AG04450 (cell line): Measurements from ENCODE around the gene ZNF106. TPM values are rescaled to one million over a fixed set of nuclear protein-coding genes. Genes with fewer than 3 reads are reported as not detected.

Experiments
- CTCF ChIA-PET: fragments of 300-600, 350-600 bp; formaldehyde crosslinking; extraction: SDS; loops from one replicate; lab custom pipeline; 2022; ENCODE audit warnings: antibody characterized with exemption, inconsistent platforms; lab: Charles Lee
- POLR2A ChIA-PET: fragments of 350-600 bp; formaldehyde crosslinking; extraction: SDS; loops from one replicate; lab custom pipeline; 2021; ENCODE audit warnings: antibody characterized with exemption, inconsistent platforms; lab: Yijun Ruan, JAX
- DNase-seq: peaks from one replicate; pipeline ENCODE4 v3.0.0-alpha.2; 2011; ENCODE audit warnings: low read depth, low spot score
- H3K27ac ChIP-seq: one replicate; pipeline ENCODE4 v1.5.1; 2012; ENCODE audit warnings: low read depth, low read length, control low read depth
- H3K27me3 ChIP-seq: one replicate; pipeline ENCODE4 v1.6.0; 2012; ENCODE audit warnings: low read length; ENCODE audit not compliant: control insufficient read depth, insufficient read depth
- H3K4me3 ChIP-seq: 2 replicates; pipeline ENCODE4 v1.5.1; 2011; ENCODE audit warnings: mild to moderate bottlenecking, low read depth, low read length, control low read depth
- H3K9me3 ChIP-seq: 2 replicates; pipeline ENCODE4 v1.5.1; 2012; ENCODE audit warnings: low read length; ENCODE audit not compliant: control insufficient read depth, insufficient read depth
- CTCF ChIP-seq: IDR thresholded peaks from 2 replicates; pipeline ENCODE4 v1.5.1; 2011; ENCODE audit warnings: low read depth, low read length, control low read depth, inconsistent platforms
- polyA plus RNA-seq: library from polyadenylated mRNA; depleted of rRNA; stranded (reverse); fragments of >200 nt; gene quantifications from 2 replicates; pipeline ENCODE4 v1.2.3, GENCODE V29; 2011

Gene ZNF106
- polyA plus RNA-seq, 1 experiment, result 67.4 TPM

- H3K27me3 ChIP-seq, result no peaks in the 10 kb centered on the region
- DNase-seq, result no peak
- CTCF ChIA-PET, result no interaction called here
- no peaks in the 10 kb centered on the region; the same call in 1 of the 2 replicates for H3K9me3 ChIP-seq
- POLR2A ChIA-PET, result no interaction called here
- H3K27ac ChIP-seq, result no peak overlapping the region
- H3K4me3 ChIP-seq, result no peak overlapping the region
- no peak for TF ChIP-seq CTCF
Observed at GRCh38 chr15:42402455-42403205, 88.3 kb downstream of the ZNF106 start.

DNA sequence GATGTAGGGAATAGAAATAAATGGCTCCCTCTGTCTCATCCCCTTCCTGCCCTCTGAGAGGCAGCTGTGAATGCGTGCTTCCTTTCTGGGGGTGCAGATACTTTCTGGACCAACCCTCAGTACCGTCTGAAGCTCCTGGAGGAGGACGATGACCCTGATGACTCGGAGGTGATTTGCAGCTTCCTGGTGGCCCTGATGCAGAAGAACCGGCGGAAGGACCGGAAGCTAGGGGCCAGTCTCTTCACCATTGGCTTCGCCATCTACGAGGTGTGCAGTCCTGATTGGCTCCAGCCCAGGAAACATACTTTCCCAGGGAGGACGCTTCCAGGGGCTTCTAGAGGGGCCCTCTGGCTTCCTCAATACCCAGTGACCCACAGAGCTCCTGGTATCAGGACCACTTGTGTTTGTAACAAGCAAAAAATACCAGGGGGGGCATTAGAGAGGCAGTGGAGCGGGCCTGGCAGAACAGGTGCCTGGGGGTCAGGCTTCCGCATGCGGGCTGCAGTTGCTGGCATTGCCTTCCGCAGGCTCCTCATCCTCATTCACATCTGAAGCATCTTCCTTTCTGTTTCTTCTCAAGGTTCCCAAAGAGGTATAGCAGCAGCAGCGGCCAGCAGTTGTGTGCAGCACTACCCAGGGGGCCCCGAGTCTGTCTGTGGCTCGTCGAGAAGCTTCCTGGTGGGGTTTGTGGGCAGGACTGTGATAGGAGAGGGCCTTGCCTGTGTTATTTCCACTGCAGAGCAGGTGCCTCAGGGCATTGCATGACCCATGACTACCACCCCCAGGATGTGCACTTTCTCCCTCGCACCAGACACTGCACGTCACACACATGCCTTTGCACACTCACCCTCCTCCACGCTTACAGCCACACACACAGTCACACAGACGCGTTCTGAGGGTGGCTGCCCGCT, 89.1 kb downstream of the ZNF106 start:
- Histone ChIP-seq H3K27ac (no peak overlapping the region), H3K27me3 (no peaks in the 10 kb centered on the region), H3K9me3 (no peaks in the 10 kb centered on the region; the same call in 1 of the 2 replicates), H3K4me3 (no peak overlapping the region)
- ChIA-PET CTCF (no interaction called here), POLR2A (no interaction called here)
- no peak for DNase-seq
- TF ChIP-seq CTCF, result no peak

- ChIA-PET POLR2A (no interaction called here), CTCF (no interaction called here)
- Histone ChIP-seq H3K9me3 (no peaks in the 10 kb centered on the region), H3K4me3 (no peak overlapping the region), H3K27me3 (no peaks in the 10 kb centered on the region), H3K27ac (no peak overlapping the region)
- TF ChIP-seq CTCF, result no peak
- no peak for DNase-seq
Observed at GRCh38 chr15:42395838-42396237, 95.1 kb downstream of the ZNF106 start.

GRCh38 chr15:42394106-42394505, 96.8 kb downstream of the ZNF106 start:
- no peak overlapping the region for H3K4me3 ChIP-seq
- H3K27ac ChIP-seq, result no peak overlapping the region
- no peak for TF ChIP-seq CTCF
- peaks cover 4% of the 10 kb centered on the region for H3K27me3 ChIP-seq
- CTCF ChIA-PET, result no interaction called here
- H3K9me3 ChIP-seq, result no peaks in the 10 kb centered on the region
- no peak for DNase-seq
- POLR2A ChIA-PET, result interaction anchor here (0.7 kb wide), 1 partner anchor 13 kb away, joined by 4 read pairs; no protein-coding TSS in a partner anchor
